Renal cortex interstitium (tissue), 11 donors: ENCODE results near the gene GFRA1. TPM values are rescaled to one million over a fixed set of nuclear protein-coding genes. Genes with fewer than 3 reads are reported as not detected.

ENCODE experiments used
- DNase-seq, 11 donors: peaks; one replicate each; pipeline ENCODE4 v3.0.0-alpha.2; 2013; ENCODE audit warnings: low read depth in 9 of 11, low spot score in 4 of 11; ENCODE audit errors: extremely low read depth in 1 of 11
- polyA plus RNA-seq, 3 donors: library from polyadenylated mRNA; unstranded; fragments of 120-200 nt; gene quantifications; one replicate each; pipeline ENCODE4 v1.2.1, GENCODE V29; 2013; ENCODE audit not compliant: insufficient read length in 3 of 3

The GFRA1 gene
- polyA plus RNA-seq, 3 donors = 27.1 to 30.2 (median 29.2) TPM

DNA sequence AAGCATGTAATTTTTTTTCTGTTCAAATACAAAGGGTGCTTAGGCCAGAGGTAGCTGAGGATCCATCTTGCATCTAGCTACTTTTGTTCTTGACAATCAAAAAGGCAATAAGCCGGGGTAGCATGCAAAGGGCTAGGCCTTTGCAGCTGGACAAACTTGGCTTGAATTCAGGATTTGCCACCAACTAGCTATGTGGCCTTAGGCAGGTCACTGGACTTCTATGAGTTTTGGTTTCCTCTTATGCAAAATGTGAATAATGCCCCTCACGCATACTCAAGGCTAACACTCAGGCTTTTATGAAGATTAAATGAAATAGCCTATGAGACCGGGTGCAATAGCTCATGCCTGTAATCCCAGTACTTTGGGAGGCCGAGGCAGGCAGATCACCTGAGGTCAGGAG, 19.3 kb downstream of the GFRA1 start:
- DNase-seq = no peak

DNA sequence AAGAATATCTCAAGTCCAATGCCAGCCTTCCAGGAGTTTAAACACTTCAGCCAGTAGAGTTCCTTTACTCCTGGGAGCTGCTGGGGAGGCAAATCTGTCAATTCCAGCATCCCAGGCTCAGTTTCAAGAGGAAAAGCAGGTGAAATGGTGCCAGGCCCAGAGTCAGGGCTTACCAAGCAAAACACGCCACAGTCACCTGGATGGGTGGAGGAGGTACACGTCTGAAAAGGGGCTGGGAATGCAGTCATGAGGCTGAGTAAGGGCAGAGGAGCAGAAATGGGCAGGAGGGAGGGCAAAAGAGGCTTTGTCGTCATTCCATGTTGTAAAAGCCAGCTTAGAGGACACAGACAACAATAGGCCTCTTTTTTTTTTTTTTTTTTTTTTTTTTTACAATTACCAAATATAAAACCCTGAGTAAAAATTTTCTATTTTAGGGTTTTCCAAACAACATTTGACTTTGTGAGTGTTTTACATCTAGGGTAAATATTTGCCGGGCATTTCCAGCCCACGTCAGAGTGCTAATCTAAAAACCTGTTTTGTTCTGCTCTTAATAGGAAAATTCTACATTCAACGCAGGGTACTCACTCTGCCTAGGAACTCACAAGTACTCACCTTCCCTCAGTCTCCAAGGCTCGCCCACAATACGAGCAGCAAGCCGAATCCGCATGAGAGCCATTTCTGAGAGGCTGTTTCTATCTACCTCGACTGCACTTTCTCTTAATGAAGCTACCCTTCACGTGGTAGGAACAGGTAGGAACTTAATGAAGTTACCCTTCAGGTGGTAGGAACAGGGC, 21.2 kb downstream of the GFRA1 start:
- DNase-seq = no peak

DNA sequence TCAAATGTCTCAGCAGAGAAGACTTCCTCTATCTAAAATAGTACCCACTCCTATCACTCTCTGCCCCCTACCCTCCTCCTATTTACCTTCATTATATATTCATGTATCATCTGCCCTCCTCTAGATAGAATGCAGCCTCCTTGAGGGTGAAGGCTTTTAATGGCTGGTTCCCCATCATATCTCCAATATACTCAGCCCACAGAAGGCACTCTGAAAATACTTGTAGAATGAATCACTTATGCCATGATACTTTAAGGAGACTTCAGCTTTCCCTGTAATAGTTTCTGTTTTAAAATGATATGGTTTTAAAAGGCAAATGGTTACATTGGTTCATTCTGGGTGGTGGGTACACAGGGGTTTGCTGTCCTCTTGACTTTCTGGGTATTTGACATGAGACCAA, 25.3 kb downstream of the GFRA1 start:
- no peak for DNase-seq

DNA sequence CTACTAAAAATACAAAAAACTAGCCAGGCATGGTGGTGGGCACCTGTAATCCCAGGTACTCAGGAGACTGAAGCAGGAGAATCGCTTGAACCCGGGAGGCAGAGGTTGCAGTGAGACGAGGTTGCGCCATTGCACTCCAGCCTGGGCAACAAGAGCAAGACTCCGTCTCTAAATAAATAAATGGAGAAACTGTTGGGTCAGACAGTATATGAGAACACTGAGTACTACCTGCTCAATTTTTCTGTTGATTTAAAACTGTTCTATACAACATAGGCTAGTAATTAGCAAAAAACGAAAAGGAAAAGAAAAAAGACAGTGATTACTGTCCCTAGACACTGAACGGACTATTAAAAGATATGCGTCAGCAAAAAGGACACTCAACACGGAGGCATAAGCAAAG, 26.7 kb downstream of the GFRA1 start:
- DNase-seq = no peak

- DNase-seq = no peak
Measured at GRCh38 chr10:116245156-116245555, 27.9 kb downstream of the GFRA1 start.

DNA sequence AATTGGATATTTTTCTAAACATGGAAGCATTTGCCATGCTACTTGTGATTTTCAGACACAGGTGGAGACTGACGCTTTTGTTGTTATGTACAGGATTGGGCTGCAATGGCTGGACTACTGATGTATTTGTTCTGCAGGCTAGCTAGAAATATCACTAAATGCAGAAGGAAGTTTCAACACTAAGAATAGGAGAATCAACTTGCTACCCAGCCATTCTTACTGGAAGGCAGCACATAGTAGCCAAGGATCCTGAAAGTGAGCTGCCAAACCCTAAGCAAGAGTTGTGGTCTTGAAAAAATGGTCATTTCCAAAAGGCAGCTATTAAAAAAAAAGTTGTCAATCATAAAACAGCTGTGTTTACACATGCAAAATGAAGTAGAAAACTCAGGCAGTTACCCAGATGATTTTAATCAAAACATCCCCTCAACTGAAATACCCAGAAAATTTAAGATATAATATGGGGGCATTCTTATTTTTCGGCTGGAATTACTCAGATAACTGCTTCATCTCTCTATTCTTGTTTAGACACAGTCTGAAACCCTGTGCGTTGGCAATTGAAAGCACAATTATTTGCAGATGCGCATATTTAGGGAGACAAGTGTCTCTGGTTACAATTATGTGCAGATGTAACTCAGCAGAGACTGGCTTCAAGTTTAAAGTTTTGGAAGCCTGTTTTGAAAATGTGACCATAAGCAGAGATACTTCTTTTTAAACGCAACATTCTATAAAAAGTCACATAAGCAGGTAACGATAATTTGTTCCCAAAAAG, 31.2 kb downstream of the GFRA1 start:
- DNase-seq = no peak

DNA sequence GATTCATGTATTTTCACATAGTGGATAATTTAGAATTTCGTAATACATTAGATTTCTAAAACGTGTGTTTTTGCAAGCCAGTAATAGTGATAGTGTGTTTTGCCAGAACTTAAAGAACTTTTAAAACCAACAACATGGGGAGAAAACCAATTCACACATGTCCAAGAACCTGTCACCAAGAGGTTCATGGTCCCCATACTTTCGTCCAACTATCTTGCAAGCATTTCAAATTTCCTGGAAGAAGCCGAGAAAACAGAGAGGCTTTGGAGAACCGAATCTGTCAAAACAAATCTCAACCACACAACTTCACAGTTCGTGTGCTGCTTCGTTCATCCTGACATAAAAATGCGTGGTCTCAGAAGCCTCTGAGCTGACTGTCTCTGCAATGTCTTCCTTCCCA, 31.9 kb downstream of the GFRA1 start:
- no peak for DNase-seq

DNA sequence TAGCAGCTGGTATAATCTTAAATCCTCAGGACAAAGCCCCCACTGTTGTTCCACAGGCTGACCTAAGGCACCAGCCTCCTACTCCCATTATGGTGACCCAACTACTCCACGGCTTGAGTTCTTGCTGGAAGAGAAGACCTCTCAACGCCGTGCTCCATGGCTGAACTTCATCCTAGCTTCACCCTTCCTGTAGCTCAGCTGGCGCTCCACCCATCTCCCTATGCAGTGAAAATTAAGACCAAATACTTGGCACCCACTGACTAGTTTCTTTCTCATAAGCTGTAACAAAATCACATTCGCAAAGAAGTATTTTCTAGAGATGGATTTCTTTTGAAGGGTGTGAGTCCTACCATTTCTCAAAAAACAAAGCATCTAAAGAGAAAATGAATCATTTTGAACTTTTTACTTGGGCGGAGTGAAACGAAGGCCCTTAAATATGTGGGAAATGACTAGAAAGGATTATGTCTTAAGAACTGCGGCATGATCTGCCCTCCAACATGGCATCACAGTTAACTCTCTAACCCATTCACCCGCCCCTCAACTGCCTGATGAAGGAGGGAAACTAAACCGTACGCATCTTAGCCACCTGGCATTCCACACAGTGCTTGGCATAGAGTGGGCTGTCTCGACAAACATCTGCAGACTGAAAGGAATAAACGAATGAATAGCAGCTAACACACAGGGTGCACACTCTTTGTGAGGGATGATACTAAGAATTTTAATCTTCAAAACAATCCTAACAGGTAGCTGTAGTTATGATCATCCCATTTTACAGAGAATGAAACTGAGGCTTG, 32.7 kb downstream of the GFRA1 start:
- DNase-seq = no peak

GRCh38 chr10:116239229-116239628, 33.8 kb downstream of the GFRA1 start:
- no peak for DNase-seq

DNA sequence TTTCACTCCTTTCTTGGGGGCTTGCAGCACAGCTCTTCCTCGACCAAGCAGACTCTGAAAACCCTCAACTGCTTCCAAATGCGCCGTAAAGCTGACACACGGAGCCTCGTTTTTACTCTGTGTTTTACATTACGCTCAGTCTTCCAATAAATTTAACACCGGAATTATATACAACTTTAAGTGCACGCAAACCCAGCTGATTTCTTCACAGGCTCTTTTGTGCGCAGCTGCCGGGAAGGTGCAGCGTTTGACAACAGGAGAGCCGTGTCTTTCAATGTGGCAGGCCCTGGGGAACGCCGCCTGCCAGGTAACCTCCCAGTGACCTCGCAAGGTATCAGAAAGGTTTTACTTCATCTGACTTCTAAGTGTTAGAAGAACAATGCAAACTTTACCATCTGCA, 35.0 kb downstream of the GFRA1 start:
- no peak for DNase-seq

- no peak for DNase-seq
Measured at GRCh38 chr10:116237260-116237659, 35.7 kb downstream of the GFRA1 start.

- DNase-seq = no peak
Measured at GRCh38 chr10:116233230-116233629, 39.8 kb downstream of the GFRA1 start.

GRCh38 chr10:116232613-116233012, 40.4 kb downstream of the GFRA1 start:
- DNase-seq = no peak

GRCh38 chr10:116226766-116227165, 46.2 kb downstream of the GFRA1 start:
- no peak for DNase-seq

DNA sequence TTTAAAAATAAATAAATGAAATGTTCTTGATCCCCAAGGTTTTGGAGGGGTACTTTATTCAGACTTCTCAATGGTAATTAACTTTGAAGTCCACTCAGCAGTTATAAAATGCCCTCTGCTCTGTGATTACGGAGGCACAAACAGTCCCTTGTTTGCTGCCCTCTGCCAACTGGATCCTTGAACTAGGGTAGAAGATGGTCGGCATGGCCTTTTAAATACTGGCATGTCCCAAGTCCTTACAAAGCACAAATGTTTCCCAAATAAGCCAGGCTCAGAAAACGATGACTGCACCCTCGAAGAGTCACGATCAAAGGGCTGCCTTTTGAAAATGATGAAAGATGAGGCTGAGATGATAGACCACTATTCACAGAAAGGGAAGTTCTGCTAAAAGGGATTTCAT, 47.0 kb downstream of the GFRA1 start:
- DNase-seq = no peak

DNA sequence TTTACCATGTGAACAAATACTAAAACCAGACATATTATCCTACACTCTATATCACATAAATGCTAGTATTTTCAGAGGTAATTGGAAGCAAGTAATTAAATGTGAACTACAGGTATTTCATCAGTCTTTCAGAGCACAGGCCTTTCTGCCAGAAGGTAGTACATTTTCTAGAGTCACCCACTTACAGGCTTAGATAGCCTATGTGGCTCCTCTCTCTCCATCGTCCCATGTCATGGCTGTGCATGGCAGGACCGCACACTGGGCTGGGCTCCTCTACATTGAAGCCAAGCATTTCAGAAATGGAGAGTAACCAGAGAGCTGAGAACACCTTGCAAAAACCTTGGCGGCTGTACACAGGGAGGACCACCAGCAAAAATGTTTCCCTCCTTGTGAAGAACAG, 49.7 kb downstream of the GFRA1 start:
- DNase-seq = no peak

DNA sequence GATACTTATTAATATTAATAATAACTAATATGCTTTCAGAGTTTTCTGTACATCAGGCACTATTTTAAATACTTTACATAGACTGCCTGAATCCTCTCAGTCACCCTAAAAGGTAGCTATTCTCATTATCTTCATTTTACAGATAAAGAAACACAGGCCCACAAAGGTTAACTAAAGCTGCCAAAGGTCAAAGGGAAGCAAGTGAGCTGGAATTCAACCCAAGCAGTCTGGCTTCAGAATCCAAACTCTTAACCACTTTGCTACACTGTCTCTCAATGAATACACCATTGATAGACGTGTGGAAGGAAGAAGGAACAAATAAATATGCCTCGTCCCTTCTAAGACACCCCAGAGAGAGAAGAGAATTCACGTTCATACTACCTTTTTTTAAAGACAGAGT, 52.0 kb downstream of the GFRA1 start:
- DNase-seq = no peak

DNA sequence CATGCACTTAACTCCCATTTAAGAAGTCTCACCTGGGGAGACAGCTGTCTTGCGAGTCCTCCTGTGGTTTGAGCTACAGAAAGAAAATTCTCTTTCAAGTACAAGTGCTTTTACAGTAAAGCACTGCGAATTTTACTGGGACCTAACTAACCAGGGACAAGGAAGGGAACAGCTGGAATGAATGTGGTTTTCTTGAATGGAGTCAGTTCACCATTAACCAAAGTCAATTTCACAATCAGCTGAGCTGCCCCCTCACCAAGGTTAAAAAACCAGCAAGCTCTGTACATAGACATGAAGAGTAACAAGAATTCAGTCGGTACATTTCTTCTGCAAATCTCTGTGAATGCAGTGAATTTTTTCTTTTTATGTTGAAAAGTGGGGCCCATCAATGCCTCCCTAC, 56.3 kb downstream of the GFRA1 start:
- DNase-seq = no peak

- no peak for DNase-seq
Measured at GRCh38 chr10:116215651-116216050, 57.4 kb downstream of the GFRA1 start.

- no peak for DNase-seq
Measured at GRCh38 chr10:116211682-116212081, 61.3 kb downstream of the GFRA1 start.
